ENCODE measurements around the gene VDAC1. TPM values are rescaled to one million over a fixed set of nuclear protein-coding genes. Genes with fewer than 3 reads are reported as not detected.
A peak's percentile ranks its signal among the peaks of the same experiment; 100 is the strongest.

VDAC1 gene
- total RNA-seq, 1 experiment from 2014 or later, result 303 TPM

DNA sequence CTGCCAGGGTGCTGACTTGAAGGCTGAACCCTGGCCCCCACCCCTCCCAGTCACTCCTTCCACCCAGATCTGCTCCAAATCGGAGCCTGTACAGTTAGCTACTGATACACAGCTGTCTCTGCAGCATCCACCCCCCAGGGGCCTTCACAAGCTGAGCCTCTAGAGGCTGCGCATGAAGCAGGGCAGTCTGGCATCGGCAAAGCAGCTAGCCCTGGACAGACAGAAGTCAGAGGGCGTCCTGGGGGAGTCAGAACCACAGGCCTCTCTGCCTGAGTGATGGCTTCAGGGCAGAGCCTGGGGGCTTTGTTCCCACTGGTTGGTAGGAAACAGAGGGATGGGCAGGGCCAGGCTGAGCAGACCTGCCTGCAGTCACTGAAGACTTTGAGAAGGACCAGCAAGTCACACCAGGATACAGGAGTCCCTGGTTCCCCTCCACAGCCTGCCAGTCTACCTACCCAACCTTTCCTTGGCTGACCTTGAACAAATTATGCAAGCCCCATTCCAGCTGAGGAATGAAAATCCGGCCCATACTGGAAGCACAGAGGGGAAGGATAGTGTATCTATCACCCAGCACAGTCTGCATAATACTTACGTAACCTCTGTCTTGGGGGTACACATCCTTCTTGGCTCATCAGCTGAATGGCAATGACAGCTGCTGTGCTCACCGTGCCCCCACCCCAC is 8.8 kb downstream of the VDAC1 start:
- Histone ChIP-seq H2AFZ (ENCODE audit: low read length) (no peak overlapping the region), H3K27ac (ENCODE audit: low read length) (no peak overlapping the region), H3K9me2 (replicated peaks; ENCODE audit: insufficient read depth, low read length) (no peaks in the 10 kb centered on the region), H3K9me3 (ENCODE audit: low read length) (no peaks in the 10 kb centered on the region), H4K20me1 (ENCODE audit: insufficient read depth, low read depth, low read length) (peaks cover 81% of the 10 kb centered on the region), H3K9ac (ENCODE audit: low read length) (no peak overlapping the region), H3K4me1 (ENCODE audit: low read length) (peaks cover 44% of the 10 kb centered on the region), H3K79me2 (ENCODE audit: low read length) (peaks cover 97% of the 10 kb centered on the region), H3K27me3 (ENCODE audit: low read length) (no peaks in the 10 kb centered on the region), H3K4me2 (ENCODE audit: low read depth, low read length, poor library complexity, severe bottlenecking) (peak overlapping the region; percentile 12), H3K4me3 (ENCODE audit: low read length) (no peak overlapping the region), H3K36me3 (ENCODE audit: insufficient read depth, low read length) (peaks cover 12% of the 10 kb centered on the region; the same call in 1 of the 2 replicates)
- no peak for DNase-seq

DNA sequence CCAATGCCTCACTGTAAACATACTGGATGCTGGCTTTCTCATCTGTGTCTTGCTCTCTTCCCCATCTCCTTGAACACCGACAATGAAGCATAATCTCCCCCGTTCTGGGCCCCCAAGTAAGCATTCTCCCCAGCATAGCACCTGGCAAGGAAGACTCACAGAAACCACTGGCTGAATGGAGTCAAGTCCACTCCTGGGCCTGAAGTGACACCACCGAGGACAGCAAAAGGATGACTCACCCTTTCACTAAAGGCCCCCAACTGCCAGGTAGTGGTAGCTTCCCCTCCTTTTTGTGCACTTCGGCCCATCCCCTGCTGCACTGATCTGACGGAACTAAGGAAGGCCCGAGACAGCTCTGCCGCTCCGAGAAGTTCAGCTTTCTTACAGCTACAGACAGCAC is 9.4 kb downstream of the VDAC1 start:
- Histone ChIP-seq H3K27ac (ENCODE audit: low read length) (no peak overlapping the region), H3K4me1 (ENCODE audit: low read length) (peaks cover 39% of the 10 kb centered on the region), H3K9me3 (ENCODE audit: low read length) (no peaks in the 10 kb centered on the region), H3K9ac (ENCODE audit: low read length) (no peak overlapping the region; the same call in 1 of the 2 replicates), H3K27me3 (ENCODE audit: low read length) (no peaks in the 10 kb centered on the region), H2AFZ (ENCODE audit: low read length) (no peak overlapping the region), H3K36me3 (ENCODE audit: insufficient read depth, low read length) (peaks cover 17% of the 10 kb centered on the region), H3K4me2 (ENCODE audit: low read depth, low read length, poor library complexity, severe bottlenecking) (no peak overlapping the region), H3K4me3 (ENCODE audit: low read length) (no peak overlapping the region), H3K79me2 (ENCODE audit: low read length) (peaks cover 97% of the 10 kb centered on the region), H4K20me1 (ENCODE audit: insufficient read depth, low read depth, low read length) (peaks cover 79% of the 10 kb centered on the region), H3K9me2 (replicated peaks; ENCODE audit: insufficient read depth, low read length) (no peaks in the 10 kb centered on the region)
- DNase-seq, result peak; percentile 47

DNA sequence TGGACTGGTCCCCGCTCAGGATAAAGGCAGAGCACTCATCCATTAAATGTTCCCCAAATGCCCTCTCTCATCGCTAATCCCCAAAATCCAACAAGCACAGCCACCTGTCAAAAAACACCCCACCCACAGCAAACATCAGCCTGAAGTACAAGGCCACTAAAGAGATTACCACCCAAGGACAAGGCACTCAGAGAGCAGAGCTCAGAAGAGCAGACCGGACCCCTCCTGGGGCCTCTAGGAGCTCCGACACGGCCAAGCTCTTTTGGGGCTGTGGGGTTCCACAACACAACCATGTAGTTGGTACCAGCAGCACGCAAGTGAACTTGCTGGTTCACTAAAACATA is 9.8 kb downstream of the VDAC1 start:
- no peak overlapping the region; the same call in 1 of the 2 replicates for H3K9ac ChIP-seq (ENCODE audit: low read length)
- peaks cover 35% of the 10 kb centered on the region for H3K4me1 ChIP-seq (ENCODE audit: low read length)
- no peak overlapping the region for H3K4me3 ChIP-seq (ENCODE audit: low read length)
- no peaks in the 10 kb centered on the region for H3K9me2 ChIP-seq (replicated peaks; ENCODE audit: insufficient read depth, low read length)
- peaks cover 21% of the 10 kb centered on the region for H3K36me3 ChIP-seq (ENCODE audit: insufficient read depth, low read length)
- peaks cover 97% of the 10 kb centered on the region for H3K79me2 ChIP-seq (ENCODE audit: low read length)
- DNase-seq, result no peak
- H3K9me3 ChIP-seq (ENCODE audit: low read length), result no peaks in the 10 kb centered on the region
- H4K20me1 ChIP-seq (ENCODE audit: insufficient read depth, low read depth, low read length), result peaks cover 79% of the 10 kb centered on the region
- H3K27me3 ChIP-seq (ENCODE audit: low read length), result no peaks in the 10 kb centered on the region
- H3K4me2 ChIP-seq (ENCODE audit: low read depth, low read length, poor library complexity, severe bottlenecking), result no peak overlapping the region
- H3K27ac ChIP-seq (ENCODE audit: low read length), result no peak overlapping the region
- no peak overlapping the region for H2AFZ ChIP-seq (ENCODE audit: low read length)

DNA sequence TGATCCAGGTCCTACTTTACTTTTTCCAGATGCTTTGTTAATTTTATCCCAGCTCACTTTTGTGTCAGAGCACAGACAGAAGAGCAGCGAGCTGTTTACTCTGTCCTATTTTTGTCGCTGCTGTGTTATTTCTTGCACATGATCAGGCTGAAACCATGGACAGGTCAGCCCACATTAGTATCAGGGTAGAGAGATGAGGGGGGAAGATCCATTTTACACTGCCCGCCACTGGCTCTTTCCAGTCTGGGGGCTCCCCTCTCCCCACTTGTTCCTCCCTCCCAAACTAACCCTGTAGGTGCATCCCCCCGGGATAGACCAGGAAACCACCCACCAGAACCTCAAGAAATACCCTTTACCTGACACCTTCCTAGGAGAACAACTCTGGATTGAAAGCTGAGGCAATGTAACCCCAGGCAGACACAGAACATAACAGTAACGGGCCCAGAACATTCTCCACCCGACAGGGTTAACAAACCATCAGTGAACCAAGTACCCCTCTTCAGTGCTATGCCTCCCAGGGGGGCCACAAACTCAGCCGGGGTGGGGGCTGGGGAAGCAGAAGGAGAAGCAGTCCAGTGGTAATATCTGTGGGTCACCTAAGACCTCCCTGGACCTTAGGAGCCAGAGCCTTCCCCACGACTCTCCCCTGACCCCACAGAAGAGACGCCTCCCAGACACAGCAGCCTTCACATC is 10.3 kb downstream of the VDAC1 start:
- peaks cover 21% of the 10 kb centered on the region for H3K36me3 ChIP-seq (ENCODE audit: insufficient read depth, low read length)
- no peak overlapping the region for H3K27ac ChIP-seq (ENCODE audit: low read length)
- H3K4me2 ChIP-seq (ENCODE audit: low read depth, low read length, poor library complexity, severe bottlenecking), result no peak overlapping the region
- peaks cover 95% of the 10 kb centered on the region for H3K79me2 ChIP-seq (ENCODE audit: low read length)
- H4K20me1 ChIP-seq (ENCODE audit: insufficient read depth, low read depth, low read length), result peaks cover 74% of the 10 kb centered on the region
- no peaks in the 10 kb centered on the region for H3K9me3 ChIP-seq (ENCODE audit: low read length)
- no peak overlapping the region for H3K9ac ChIP-seq (ENCODE audit: low read length)
- DNase-seq, result no peak
- no peak overlapping the region for H3K4me3 ChIP-seq (ENCODE audit: low read length)
- no peak overlapping the region for H2AFZ ChIP-seq (ENCODE audit: low read length)
- peaks cover 30% of the 10 kb centered on the region for H3K4me1 ChIP-seq (ENCODE audit: low read length)
- no peaks in the 10 kb centered on the region for H3K9me2 ChIP-seq (replicated peaks; ENCODE audit: insufficient read depth, low read length)
- no peaks in the 10 kb centered on the region for H3K27me3 ChIP-seq (ENCODE audit: low read length)

DNA sequence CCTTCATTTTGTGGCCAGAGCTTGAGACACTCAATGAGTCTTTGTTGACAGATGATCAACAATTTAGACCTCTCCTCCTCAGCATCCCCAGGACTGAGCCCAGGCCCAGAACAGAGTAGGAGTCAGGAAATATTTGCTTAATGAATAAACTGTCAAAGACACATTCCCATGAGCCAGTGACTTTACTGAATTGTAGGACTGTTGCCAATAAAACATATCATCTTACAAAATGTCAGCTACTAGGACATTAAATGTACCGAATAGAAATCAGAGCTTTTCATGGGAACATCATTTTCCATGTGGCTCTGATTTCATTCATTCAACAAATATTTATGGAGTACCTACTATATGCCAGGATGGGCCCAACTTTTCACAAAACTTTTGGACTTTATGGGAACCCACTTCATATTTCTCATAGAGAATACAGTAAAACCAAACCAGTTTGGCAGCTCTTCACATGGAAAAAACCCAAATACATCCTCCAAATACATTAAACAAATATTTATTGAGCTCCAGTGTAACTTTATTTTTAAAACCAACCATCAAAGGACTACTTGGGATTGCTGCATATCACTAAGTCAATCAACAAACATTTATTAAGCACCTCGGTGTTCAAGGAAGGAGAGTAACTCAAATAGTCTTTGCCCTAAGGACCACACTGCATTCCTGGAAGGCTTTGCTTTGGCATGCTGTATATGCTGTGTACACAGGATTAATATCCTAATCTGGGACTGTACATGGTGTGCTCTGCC is 11.4 kb downstream of the VDAC1 start:
- no peak overlapping the region for H3K4me3 ChIP-seq (ENCODE audit: low read length)
- H3K4me2 ChIP-seq (ENCODE audit: low read depth, low read length, poor library complexity, severe bottlenecking), result no peak overlapping the region
- no peak overlapping the region for H2AFZ ChIP-seq (ENCODE audit: low read length)
- no peaks in the 10 kb centered on the region for H3K9me2 ChIP-seq (replicated peaks; ENCODE audit: insufficient read depth, low read length)
- peaks cover 25% of the 10 kb centered on the region for H3K36me3 ChIP-seq (ENCODE audit: insufficient read depth, low read length)
- no peak overlapping the region for H3K27ac ChIP-seq (ENCODE audit: low read length)
- DNase-seq, result no peak
- H3K9me3 ChIP-seq (ENCODE audit: low read length), result no peaks in the 10 kb centered on the region
- H3K9ac ChIP-seq (ENCODE audit: low read length), result no peak overlapping the region
- peaks cover 25% of the 10 kb centered on the region for H3K4me1 ChIP-seq (ENCODE audit: low read length)
- peaks cover 89% of the 10 kb centered on the region for H3K79me2 ChIP-seq (ENCODE audit: low read length)
- peaks cover 70% of the 10 kb centered on the region for H4K20me1 ChIP-seq (ENCODE audit: insufficient read depth, low read depth, low read length)
- H3K27me3 ChIP-seq (ENCODE audit: low read length), result no peaks in the 10 kb centered on the region

DNA sequence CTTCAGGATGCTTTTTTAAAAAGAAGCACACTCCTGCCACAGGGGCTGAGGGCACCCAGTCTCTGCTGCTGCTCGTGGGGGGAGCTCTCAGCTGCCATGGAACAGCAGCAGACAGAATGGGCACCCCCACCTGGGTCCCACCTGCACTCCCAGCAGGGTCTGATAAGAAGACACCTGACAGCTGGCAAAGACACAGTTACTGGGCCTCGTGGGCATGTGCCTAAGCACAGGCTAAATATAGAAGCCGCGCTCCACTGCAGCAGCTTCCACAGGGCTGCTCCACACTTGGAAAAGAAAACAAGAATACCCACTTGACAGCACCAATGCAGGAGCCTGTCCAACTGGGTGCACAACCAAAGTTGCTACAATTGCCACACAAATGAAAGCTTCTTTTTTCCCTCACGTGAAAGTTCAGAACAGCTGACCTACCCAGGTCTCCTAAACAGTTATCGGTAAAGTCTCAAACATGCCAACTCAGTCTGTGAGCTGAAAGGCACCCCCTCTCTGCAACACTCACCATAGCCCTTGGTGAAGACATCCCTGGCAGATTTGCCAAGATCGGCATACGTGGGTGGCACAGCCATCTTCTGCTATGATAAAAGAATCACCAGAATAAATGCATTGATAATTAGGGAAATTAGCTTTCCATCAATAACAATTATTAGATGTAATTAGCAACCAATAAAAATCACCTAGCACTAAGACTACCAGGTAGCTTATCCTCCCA is 12.2 kb downstream of the VDAC1 start:
- Histone ChIP-seq H3K36me3 (ENCODE audit: insufficient read depth, low read length) (peaks cover 29% of the 10 kb centered on the region), H3K9me2 (replicated peaks; ENCODE audit: insufficient read depth, low read length) (no peaks in the 10 kb centered on the region), H3K79me2 (ENCODE audit: low read length) (peaks cover 86% of the 10 kb centered on the region), H3K9ac (ENCODE audit: low read length) (no peak overlapping the region), H3K4me1 (ENCODE audit: low read length) (peaks cover 25% of the 10 kb centered on the region), H4K20me1 (ENCODE audit: insufficient read depth, low read depth, low read length) (peaks cover 66% of the 10 kb centered on the region), H3K9me3 (ENCODE audit: low read length) (no peaks in the 10 kb centered on the region), H3K27ac (ENCODE audit: low read length) (no peak overlapping the region), H3K4me2 (ENCODE audit: low read depth, low read length, poor library complexity, severe bottlenecking) (no peak overlapping the region), H2AFZ (ENCODE audit: low read length) (no peak overlapping the region), H3K4me3 (ENCODE audit: low read length) (no peak overlapping the region), H3K27me3 (ENCODE audit: low read length) (no peaks in the 10 kb centered on the region)
- DNase-seq, result no peak

DNA sequence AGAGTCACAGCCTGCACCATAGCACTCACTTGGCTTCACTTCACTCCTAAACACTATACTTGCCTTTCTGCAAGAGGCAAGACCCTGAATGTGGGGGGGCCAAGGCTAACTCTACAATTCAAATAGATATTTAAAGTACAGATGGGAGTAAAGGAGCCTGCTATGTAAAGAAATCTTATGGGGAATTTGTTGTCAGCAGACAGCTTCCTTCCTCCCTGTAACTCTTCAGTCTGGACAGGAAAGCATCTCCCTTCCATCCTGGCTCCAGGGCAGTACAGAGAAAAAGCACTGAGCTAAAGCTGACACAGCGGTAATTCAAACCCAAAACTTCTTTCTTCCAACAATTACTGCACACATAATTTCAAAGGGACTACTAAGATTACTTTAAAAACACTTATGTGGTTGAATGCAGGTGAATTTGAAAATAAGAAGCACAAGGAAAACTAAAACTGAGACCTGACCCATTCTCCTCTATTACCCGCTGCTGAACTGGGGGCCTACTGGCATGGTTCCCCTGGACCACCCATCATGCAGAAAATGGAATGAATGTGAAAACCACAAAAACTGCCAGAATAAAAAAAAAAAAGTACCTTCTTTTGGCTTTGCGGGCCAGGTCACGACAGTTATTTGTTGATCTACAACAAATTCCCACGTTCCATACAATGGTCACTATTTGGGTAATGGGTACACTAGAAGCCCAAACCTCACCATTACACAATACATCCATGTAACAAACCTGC is 13.4 kb downstream of the VDAC1 start:
- peaks cover 84% of the 10 kb centered on the region for H3K79me2 ChIP-seq (ENCODE audit: low read length)
- H3K36me3 ChIP-seq (ENCODE audit: insufficient read depth, low read length), result peaks cover 36% of the 10 kb centered on the region
- H3K27ac ChIP-seq (ENCODE audit: low read length), result no peak overlapping the region
- no peak overlapping the region for H3K4me3 ChIP-seq (ENCODE audit: low read length)
- no peak overlapping the region for H2AFZ ChIP-seq (ENCODE audit: low read length)
- H4K20me1 ChIP-seq (ENCODE audit: insufficient read depth, low read depth, low read length), result peaks cover 68% of the 10 kb centered on the region
- H3K9ac ChIP-seq (ENCODE audit: low read length), result no peak overlapping the region
- no peak for DNase-seq
- H3K9me3 ChIP-seq (ENCODE audit: low read length), result no peaks in the 10 kb centered on the region
- H3K9me2 ChIP-seq (replicated peaks; ENCODE audit: insufficient read depth, low read length), result no peaks in the 10 kb centered on the region
- no peak overlapping the region for H3K4me2 ChIP-seq (ENCODE audit: low read depth, low read length, poor library complexity, severe bottlenecking)
- peaks cover 27% of the 10 kb centered on the region for H3K4me1 ChIP-seq (ENCODE audit: low read length)
- no peaks in the 10 kb centered on the region for H3K27me3 ChIP-seq (ENCODE audit: low read length)

Measured in Karpas-422 (cell line).